WTC11 (cell line): ENCODE measurements around the gene CFDP1.

Source experiments
- GABPB1 ChIP-seq: sonication (generic); formaldehyde crosslinking; IDR thresholded peaks from 2 replicates; pipeline ENCODE4 v1.8.1; 2023; ENCODE audit warnings: mild to moderate bottlenecking, missing genetic modification reagents
- IRF2 ChIP-seq: sonication (generic); formaldehyde crosslinking; IDR thresholded peaks from 2 replicates; pipeline ENCODE4 v1.8.0; 2022; ENCODE audit warnings: low read depth, missing genetic modification reagents, borderline replicate concordance
- SMAD3 ChIP-seq: sonication (generic); formaldehyde crosslinking; IDR thresholded peaks from 2 replicates; pipeline ENCODE4 v1.8.0; 2022; ENCODE audit warnings: missing genetic modification reagents, mild to moderate bottlenecking, borderline replicate concordance
- TP53 ChIP-seq: sonication (generic); formaldehyde crosslinking; IDR thresholded peaks from 2 replicates; pipeline ENCODE4 v1.8.1; 2023; ENCODE audit warnings: mild to moderate bottlenecking, missing genetic modification reagents
- TF ChIP-seq, protein P1 (sequence below): fragments of 200-600 bp; IDR thresholded peaks from 2 replicates; pipeline ENCODE4 v1.8.0; 2022; ENCODE audit warnings: antibody characterized with exemption

- TF ChIP-seq, protein P1, sequence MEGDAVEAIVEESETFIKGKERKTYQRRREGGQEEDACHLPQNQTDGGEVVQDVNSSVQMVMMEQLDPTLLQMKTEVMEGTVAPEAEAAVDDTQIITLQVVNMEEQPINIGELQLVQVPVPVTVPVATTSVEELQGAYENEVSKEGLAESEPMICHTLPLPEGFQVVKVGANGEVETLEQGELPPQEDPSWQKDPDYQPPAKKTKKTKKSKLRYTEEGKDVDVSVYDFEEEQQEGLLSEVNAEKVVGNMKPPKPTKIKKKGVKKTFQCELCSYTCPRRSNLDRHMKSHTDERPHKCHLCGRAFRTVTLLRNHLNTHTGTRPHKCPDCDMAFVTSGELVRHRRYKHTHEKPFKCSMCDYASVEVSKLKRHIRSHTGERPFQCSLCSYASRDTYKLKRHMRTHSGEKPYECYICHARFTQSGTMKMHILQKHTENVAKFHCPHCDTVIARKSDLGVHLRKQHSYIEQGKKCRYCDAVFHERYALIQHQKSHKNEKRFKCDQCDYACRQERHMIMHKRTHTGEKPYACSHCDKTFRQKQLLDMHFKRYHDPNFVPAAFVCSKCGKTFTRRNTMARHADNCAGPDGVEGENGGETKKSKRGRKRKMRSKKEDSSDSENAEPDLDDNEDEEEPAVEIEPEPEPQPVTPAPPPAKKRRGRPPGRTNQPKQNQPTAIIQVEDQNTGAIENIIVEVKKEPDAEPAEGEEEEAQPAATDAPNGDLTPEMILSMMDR: no peak
- TF ChIP-seq TP53 (no peak), IRF2 (CRISPR knock-in tag) (no peak), SMAD3 (CRISPR knock-in tag) (no peak), GABPB1 (CRISPR knock-in tag) (no peak)
Observed at GRCh38 chr16:75293173-75293572, 140.1 kb downstream of the CFDP1 start.
